Transverse colon (tissue), 4 donors: ENCODE results near the gene ANKS1A. TPM values are rescaled to one million over a fixed set of nuclear protein-coding genes. Genes with fewer than 3 reads are reported as not detected.

Source experiments
- DNase-seq: peaks from one replicate; pipeline ENCODE4 v3.0.0-alpha.2; 2019
- H3K27ac ChIP-seq, 4 donors: fragments of 200-600 bp; sonication (generic); 2 replicates each; pipeline ENCODE4 v1.5.1; 2016 to 2018; ENCODE audit warnings: inconsistent platforms in 4 of 4
- H3K27me3 ChIP-seq: fragments of 200-600 bp; sonication (generic); 2 replicates; pipeline ENCODE4 v1.5.1; 2017; ENCODE audit warnings: inconsistent platforms
- H3K36me3 ChIP-seq, 4 donors: fragments of 200-600 bp; sonication (generic); 2 replicates each; pipeline ENCODE4 v1.5.1; 2017 to 2019; ENCODE audit warnings: inconsistent platforms in 4 of 4
- H3K4me1 ChIP-seq, 4 donors: fragments of 200-600 bp; sonication (generic); 2 replicates each; pipeline ENCODE4 v1.5.1; 2017 to 2020; ENCODE audit warnings: inconsistent platforms in 4 of 4
- H3K4me3 ChIP-seq, 4 donors: fragments of 200-600 bp; sonication (generic); 1 replicate in 1 of 4; 2 replicates in 3 of 4; pipeline versions ENCODE4 v1.5.1 to v1.6.1; 2017 to 2019; ENCODE audit warnings: inconsistent platforms in 4 of 4
- H3K9me3 ChIP-seq, 2 donors: fragments of 200-600 bp; sonication (generic); 2 replicates each; pipeline ENCODE4 v1.5.1; 2017 to 2019; ENCODE audit warnings: inconsistent platforms in 2 of 2
- CTCF ChIP-seq, 5 experiments: fragments of 200-600 bp in 3 of 5; fragments of 450-650 bp in 2 of 5; sonication (generic) in 3 of 5; IDR thresholded peaks; 1 replicate in 2 of 5; 2 replicates in 3 of 5; pipeline ENCODE4 v1.5.1; 2016 to 2017; ENCODE audit warnings: antibody characterized with exemption in 5 of 5, inconsistent platforms in 3 of 5, mild to moderate bottlenecking in 2 of 5, moderate library complexity in 1 of 5
- EP300 ChIP-seq: sonication (generic); formaldehyde crosslinking; IDR thresholded peaks from one replicate; pipeline ENCODE4 v1.6.1; 2017; ENCODE audit warnings: antibody characterized with exemption, low read depth
- POLR2A ChIP-seq: fragments of 450-650 bp; IDR thresholded peaks from one replicate; pipeline ENCODE4 v1.6.1; 2016; ENCODE audit warnings: antibody characterized with exemption, mild to moderate bottlenecking, moderate library complexity
- POLR2AphosphoS5 ChIP-seq, 3 donors: sonication (generic); formaldehyde crosslinking; IDR thresholded peaks; one replicate each; pipeline ENCODE4 v1.6.1; 2016; ENCODE audit warnings: antibody characterized with exemption in 3 of 3
- WGBS, 2 donors: methylation state at CpG; one replicate each; pipeline ENCODE4 v1.1.5; 2018; ENCODE audit warnings: low coverage in 1 of 2; 5-methylcytosine and 5-hydroxymethylcytosine counted together
- in situ Hi-C, 4 donors: fragments of 200-750 bp; cut with MboI; loops; one replicate each; pipeline versions ENCODE4 v1.15.0 to v1.15.1; 2017; ENCODE audit warnings: low sequenced_read_pairs in 3 of 4, low pct_ligation_motif_present in 1 of 4, low pct_unique_long_range_greater_than_20kb in 1 of 4
- intact Hi-C: fragments of 100-400 bp; cut with DNase I; formaldehyde crosslinking; loops from one replicate; pipeline ENCODE4 v1.15.1; 2023; ENCODE audit warnings: low total_unique reads
- total RNA-seq, 4 donors: library from RNA; depleted of rRNA; stranded (reverse); fragments of >200 nt; gene quantifications; one replicate each; pipeline ENCODE4 v1.1.0, GENCODE V29; 2016

ANKS1A gene
- total RNA-seq, 4 donors from 2014 or later = 37.5 to 44.0 (median 38.9) TPM

- in situ Hi-C loops (no loop called here), intact Hi-C loops (no loop called here)
- Histone ChIP-seq H3K4me1 (no peaks in the 10 kb centered on the region), H3K36me3 (peaks cover 0 to 46% (median 8%) of the 10 kb centered on the region in 4 donors), H3K4me3 (no peak overlapping the region), H3K27ac (no peak overlapping the region), H3K27me3 (no peaks in the 10 kb centered on the region), H3K9me3 (no peaks in the 10 kb centered on the region)
- WGBS, 2 donors = 91 to 95% methylated on average over 6 to 17 of the region's 17 CpGs
- TF ChIP-seq POLR2AphosphoS5 (IDR thresholded peaks at IDR 0.05) (no peak), POLR2A (no peak), EP300 (no peak), CTCF (IDR thresholded peaks at IDR 0.05) (no peak)
- no peak for DNase-seq
These were observed 188.1 kb downstream of the ANKS1A start for GRCh38 chr6:35076997-35077712.

GRCh38 chr6:35077713-35078105 lies 188.7 kb downstream of the ANKS1A start:
- peaks cover 0 to 46% (median 9%) of the 10 kb centered on the region in 4 donors for H3K36me3 ChIP-seq

GRCh38 chr6:35078226-35078850 lies 189.3 kb downstream of the ANKS1A start:
- in situ Hi-C loops (no loop called here), intact Hi-C loops (no loop called here)
- WGBS, 2 donors = 96% methylated on average over 19 of the region's 20 CpGs; no CpG with 5 or more reads in 1 of the 2 donors
- Histone ChIP-seq H3K36me3 (peaks cover 0 to 46% (median 12%) of the 10 kb centered on the region in 4 donors), H3K9me3 (no peaks in the 10 kb centered on the region), H3K27me3 (no peaks in the 10 kb centered on the region), H3K27ac (no peak overlapping the region), H3K4me3 (no peak overlapping the region), H3K4me1 (peaks cover 0 to 2% (median 0%) of the 10 kb centered on the region in 4 donors)
- DNase-seq = no peak
- no peak for TF ChIP-seq POLR2AphosphoS5 (IDR thresholded peaks at IDR 0.05)
- no peak for TF ChIP-seq EP300
- TF ChIP-seq CTCF (IDR thresholded peaks at IDR 0.05) = no peak
- TF ChIP-seq POLR2A = no peak

More at GRCh38 chr6:35077713-35078105, 188.7 kb downstream of the ANKS1A start:
- Histone ChIP-seq H3K4me3 (no peak overlapping the region), H3K27ac (no peak overlapping the region), H3K4me1 (no peaks in the 10 kb centered on the region), H3K27me3 (no peaks in the 10 kb centered on the region), H3K9me3 (no peaks in the 10 kb centered on the region)
- TF ChIP-seq EP300 (no peak), POLR2A (no peak), CTCF (IDR thresholded peaks at IDR 0.05) (no peak), POLR2AphosphoS5 (IDR thresholded peaks at IDR 0.05) (no peak)
- no peak for DNase-seq
- in situ Hi-C loops (no loop called here), intact Hi-C loops (no loop called here)
- whole genome bisulfite sequencing, 2 donors = 79% methylated on average over 11 of the region's 11 CpGs; no CpG with 5 or more reads in 1 of the 2 donors

- Histone ChIP-seq H3K9me3 (no peaks in the 10 kb centered on the region), H3K27me3 (no peaks in the 10 kb centered on the region), H3K4me1 (peaks cover 0 to 3% (median 0%) of the 10 kb centered on the region in 4 donors), H3K36me3 (peaks cover 0 to 46% (median 10%) of the 10 kb centered on the region in 4 donors), H3K4me3 (no peak overlapping the region), H3K27ac (no peak overlapping the region)
- TF ChIP-seq POLR2A (no peak), CTCF (IDR thresholded peaks at IDR 0.05) (no peak), POLR2AphosphoS5 (IDR thresholded peaks at IDR 0.05) (no peak), EP300 (no peak)
- DNase-seq = no peak
- in situ Hi-C loops = no loop called here
- intact Hi-C loops = no loop called here
- WGBS, 2 donors = 94% methylated on average over 9 of the region's 11 CpGs; no CpG with 5 or more reads in 1 of the 2 donors
These were observed 189.8 kb downstream of the ANKS1A start for GRCh38 chr6:35078896-35079295.
